NCI-H146 treated with DMSO at 0.1 percent for 48 hours (cell line): Measurements from ENCODE around the gene GRK6.
A peak's percentile ranks its signal among the peaks of the same experiment; 100 is the strongest.

Experiments used
- DNase-seq: peaks from one replicate; lab custom pipeline; 2025; ENCODE audit not compliant: unreplicated experiment; lab: John Stamatoyannopoulos, UW

GRK6 gene

DNA sequence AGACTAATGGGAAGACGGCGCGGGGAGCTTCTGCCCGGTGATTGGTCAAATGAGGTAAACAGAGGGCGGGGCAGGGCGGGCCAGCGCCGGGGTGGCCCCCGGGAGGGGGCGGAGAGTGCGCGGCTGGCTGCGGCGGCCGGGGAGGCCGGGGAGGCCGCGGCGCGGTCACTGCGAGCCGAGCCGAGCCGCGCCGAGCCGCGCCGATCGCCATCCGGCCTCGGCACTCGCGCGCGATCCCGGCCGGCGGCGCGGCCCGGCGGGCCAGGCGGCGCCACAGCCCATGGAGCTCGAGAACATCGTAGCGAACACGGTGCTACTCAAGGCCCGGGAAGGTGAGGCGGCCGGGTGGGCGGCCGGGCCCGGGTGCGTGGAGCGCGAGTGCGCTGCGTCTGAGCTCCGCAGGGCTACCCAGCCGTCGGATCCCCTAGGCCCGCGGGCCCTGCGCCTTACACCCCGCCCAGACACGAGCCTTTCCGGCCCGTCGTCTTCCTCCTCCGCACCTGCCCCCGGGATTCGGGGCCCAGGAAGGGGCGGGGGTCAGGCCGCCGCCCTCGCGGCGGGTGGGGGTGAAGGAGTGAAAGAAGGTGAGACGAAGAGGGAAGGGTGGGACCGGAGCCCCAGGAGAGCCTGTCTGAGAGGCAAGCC, at the start of gene GRK6:
Gene GRK6 (plus strand): TSS at position 111 of the 645 bp plus-strand sequence. CDS start 170 bp downstream, at position 281.
- DNase-seq: no peak

DNA sequence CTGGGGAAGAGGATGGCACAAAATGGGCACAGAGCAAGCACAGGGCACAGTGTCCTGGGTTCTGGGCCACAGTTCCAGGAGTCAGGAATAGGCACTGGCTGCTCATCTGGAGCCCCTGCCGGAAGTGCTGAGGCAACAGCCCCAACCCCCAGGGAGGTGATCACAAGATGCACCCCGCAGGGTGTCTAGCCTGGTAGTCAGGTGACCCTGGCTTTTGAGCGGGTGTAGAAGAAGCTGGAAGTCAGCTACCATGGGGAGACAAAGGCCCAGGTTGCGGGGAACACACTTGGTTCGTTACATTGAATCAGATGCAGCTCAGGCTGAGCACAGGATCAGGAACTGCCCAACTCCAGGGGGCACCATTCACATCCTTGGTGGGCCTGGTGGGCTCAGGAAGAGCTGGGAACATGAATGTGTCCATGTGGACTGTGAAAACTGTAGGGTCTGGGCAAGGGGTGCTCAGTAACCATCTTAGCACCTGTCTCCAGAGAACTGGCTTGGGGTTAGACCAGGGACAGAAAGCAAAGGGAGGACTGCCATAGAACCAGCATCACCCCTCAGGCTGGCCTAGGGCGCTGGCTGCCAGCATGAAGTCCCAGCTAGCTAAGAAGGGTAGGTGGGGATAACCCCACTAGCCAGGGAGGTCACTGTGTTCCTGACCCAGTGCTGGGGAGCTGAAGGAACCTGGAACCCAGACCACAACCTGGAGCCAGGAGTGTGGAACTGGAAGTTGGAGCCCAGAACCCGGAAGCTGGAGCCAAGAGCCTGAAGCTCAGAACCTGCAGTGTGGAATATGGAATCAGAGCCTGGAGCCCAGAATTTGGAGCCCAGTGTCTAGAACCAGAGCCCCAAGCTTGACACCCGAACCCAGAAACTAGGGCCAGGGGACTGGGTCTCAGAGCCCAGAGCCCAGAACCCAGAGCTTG, 48.4 kb upstream of the GRK6 start:
- no peak for DNase-seq

DNA sequence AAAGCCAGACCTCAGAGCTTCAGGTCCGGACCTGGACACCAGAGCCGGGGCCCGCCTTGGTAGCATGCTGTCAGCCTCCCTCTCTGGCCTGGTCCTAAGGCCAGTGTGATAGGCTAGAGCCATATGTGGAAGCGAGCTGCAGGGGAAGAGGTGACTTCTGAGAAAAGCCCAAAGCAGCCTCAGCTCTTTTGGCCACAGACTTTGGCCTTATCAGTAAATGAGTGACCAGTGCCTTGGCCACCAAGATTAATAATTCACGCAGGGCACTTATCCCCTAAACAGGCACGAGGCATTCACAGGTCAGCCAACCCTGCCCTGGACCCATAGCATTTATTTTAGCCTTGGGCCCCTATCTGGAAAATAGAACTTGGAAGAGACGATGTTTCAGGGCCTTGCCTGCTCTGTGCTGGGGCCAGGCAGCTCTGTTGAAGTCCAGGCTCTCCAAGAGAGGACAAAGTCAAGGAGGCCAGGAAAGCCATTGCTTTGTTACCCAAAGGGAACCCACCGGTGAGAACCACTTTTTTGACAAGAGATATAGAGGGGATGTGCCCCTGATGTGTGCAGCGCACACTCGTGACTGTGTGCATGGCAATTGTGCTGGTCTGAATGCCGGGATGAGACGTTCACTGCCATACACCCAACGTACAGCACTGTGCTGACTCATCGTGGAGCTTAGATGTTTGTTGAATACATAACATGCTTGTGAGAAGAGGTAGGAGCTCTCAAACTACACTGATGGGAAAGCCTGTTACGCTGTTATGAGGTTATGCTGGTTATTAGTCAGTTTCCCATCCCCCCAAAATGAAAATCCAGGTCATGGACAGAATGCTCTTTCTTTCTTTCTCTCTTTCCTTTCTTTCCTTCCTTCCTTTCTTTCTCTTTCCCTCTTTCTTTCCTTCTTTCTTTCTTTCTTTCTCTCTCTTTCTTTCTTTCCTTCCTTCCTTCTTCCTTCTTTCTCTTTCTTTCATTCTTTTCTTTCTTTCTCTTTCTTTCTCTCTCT, 47.3 kb upstream of the GRK6 start:
- no peak for DNase-seq

DNA sequence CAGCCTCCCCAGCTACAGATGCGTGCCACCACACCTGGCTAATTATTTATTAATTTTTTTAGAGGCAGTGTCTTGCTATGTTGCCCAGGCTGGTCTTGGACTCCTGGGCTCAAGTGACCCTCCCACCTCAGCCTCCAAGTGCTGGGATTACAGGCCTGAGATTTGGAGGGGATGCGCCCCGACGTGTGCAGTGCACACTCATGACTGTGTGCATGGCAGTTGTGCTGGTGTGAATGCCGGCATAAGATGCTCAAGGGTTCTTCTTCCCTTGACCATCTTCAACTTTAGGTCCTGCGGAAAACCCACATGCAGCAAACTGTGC, 45.7 kb upstream of the GRK6 start:
- DNase-seq: no peak

DNA sequence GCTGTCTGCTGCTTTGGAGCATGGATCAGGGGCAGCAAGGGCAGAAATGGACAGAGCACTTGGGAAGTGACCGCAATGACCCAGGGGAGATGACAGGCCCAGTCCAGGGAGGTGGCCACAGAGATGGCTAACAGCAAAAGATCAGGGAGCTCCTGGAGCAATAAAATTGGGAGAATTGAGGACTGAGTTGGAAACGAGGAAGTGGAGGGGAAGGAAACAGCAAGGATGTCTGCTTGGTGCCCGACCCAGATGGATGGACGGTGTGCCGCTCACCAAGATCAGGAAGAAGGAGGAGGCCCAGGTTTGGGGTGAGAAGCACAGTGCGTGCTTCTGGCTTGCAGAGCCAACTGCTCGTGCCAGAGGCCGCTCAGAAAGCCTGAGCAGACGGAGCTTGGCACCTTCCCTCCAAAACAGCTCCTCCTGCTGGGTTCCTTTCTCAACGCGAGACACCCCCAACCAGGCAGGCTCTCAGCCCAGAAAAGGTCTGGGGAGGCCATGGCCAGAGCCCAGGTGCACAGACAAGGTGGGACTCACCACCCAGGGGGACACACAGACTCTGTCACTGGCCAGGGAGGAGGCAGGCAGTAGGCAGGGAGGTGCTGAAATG, 44.0 kb upstream of the GRK6 start:
- DNase-seq: no peak

DNA sequence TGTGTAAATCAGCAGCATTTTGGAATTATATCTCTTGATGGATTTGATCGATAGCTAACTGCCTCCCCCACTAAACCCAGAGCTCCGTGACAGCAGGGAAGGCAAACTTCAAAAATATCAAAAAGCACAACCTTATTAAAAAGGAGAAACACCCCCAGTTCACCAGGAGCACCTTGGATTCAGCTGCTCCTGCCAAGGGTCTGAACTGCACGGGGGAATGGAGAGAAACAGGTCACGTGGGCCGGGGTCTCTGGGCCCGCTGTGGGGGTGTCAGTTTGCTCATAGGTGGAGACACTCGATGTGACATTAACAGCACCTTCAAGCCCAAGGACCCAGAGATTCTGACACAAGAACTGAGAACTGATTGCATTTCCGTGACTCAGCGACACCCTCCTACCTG, 43.3 kb upstream of the GRK6 start:
- DNase-seq: no peak

DNA sequence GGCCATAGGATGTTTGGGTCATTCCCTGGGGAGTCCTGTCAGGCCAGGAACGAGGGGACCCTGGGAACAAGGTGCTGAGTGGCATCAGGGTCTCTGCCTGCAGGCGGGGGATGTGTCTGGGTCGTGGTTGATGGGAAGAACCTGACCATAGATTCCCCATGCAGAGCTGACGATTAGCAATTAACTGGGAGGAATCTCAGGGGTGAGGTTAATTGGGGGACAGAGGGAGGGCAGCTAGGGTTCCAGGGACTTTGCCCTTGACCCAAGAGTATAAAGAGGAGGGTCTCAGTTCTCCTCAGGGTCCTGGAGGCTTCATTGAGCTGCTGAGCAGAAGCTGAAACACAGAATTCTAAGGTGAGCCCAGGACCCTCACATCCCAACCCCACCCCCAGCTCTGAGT, 42.3 kb upstream of the GRK6 start, which contains the start of gene SLC34A1:
Gene SLC34A1 (plus strand): TSS at position 301 of the 400 bp plus-strand sequence. CDS start 1,308 bp downstream, outside the sequence.
- no peak for DNase-seq

DNA sequence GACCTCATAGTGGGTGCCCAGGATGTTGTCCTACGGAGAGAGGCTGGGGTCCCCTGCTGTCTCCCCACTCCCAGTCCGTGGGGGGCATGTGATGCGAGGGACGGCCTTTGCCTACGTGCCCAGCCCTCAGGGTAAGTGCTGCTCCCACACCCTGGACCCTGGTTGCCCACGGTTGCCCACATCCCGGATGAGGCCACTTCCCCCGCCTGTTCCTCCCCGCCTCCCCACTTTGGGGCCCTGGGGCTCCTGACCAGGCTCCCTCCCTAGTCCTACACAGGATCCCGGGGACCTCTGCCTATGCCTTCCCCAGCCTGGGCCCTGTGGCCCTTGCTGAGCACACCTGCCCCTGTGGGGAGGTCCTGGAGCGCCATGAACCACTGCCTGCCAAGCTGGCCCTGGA, 40.8 kb upstream of the GRK6 start:
- no peak for DNase-seq

DNA sequence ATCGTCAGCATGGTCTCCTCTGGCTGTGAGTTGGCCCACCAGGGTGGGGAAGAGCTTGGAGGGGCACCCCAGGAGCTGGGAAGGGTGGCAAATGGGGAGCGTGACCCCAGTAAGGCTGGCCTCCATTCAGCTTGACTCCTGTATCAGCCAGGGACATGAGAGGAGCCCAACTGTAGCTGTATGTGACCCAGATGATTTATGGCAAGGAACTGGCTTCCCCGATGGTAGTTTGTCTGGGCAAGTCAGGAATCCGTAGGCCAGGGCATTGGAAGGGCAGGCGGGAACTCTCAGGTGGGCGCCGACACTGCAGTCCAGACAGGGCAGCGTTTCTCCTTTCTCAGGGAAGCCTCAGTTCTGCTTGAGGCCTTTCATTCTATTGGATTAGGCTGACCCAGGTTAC, 39.9 kb upstream of the GRK6 start:
- no peak for DNase-seq

DNA sequence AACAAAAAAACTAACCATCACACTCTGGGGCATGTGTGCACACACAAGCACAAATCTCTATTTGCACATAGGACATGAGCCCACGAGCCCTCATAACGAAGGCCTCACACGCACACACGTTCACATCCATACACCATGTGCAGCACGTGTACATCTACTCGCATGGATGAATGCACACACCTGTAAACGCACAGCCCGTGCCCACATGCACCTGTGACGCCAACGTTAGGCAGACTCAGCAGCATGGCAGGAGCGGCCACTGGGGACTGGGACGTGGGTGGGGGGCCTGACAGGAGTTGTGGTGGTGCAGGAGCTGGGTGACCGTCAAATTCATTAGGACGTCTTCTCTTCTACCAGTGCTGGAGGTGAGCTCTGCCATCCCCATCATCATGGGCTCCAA, 39.1 kb upstream of the GRK6 start:
- no peak for DNase-seq

DNA sequence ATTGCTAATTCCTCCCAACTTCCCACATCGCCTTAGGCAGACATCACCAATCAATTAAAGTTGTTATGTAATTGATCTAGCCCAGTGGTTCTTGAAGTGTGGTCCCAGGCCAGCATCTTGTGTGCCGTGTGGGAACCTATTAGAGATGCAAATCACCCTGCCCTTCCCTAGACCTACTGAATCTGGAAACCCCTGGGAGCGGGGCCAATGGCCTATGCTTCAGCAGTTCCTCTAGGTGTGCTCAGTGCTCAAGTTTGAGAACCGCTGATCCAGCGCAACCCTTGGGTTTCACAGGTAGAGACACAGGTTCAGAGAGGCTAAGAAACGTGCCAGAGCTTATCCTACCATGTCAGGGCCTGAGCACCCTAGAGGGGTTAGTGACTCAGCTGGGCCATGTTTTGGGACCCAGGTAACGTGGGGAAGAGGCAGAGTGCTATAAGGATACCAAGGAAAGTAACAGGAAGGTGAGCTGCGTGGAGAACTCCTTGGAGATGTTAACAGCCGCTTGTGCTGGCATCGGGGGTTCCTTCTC, 37.9 kb upstream of the GRK6 start:
- no peak for DNase-seq

DNA sequence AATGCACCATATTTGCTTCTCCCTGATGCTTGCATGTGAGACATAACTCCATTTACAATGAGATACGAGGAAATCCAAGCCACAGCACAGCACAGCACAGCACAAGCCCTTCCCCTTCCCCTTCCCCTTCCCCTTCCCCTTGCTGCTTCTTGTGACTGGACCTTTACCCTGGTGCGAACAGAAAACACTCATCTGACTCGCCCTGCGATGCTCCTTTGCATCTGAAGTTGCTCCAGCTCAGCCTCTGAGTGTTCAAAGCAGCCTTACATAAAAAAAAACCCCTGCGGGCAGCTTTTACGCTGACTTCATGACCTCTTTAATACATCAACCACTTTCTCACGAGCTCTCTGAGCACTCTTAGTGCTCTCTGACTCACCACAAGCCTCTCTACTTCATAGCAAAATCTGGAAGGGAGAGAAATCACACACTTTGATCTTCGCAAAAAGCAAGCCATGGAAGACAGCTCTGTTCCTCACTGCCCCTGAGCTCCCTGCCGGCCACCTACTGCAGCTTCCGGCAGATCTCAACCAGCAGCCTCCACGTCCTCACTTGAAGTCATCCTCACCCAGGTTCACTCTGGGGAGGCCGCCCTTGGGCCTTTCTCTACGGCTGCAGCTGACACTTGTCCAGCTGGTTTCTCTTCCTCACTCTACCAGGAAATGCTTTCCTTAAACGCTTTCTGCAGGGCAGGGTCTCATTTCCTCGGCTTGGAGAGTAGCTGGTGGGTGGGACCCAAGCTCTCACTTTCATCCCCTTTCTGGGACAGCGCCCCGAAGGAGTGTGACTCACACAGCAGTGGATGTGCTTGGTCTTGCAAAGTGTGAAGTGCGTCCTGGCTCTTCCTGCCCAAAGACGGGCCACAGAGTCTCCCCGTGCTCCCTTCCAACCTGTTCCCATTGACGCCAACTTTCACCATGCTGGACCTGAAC, 37.0 kb upstream of the GRK6 start:
- DNase-seq: no peak

DNA sequence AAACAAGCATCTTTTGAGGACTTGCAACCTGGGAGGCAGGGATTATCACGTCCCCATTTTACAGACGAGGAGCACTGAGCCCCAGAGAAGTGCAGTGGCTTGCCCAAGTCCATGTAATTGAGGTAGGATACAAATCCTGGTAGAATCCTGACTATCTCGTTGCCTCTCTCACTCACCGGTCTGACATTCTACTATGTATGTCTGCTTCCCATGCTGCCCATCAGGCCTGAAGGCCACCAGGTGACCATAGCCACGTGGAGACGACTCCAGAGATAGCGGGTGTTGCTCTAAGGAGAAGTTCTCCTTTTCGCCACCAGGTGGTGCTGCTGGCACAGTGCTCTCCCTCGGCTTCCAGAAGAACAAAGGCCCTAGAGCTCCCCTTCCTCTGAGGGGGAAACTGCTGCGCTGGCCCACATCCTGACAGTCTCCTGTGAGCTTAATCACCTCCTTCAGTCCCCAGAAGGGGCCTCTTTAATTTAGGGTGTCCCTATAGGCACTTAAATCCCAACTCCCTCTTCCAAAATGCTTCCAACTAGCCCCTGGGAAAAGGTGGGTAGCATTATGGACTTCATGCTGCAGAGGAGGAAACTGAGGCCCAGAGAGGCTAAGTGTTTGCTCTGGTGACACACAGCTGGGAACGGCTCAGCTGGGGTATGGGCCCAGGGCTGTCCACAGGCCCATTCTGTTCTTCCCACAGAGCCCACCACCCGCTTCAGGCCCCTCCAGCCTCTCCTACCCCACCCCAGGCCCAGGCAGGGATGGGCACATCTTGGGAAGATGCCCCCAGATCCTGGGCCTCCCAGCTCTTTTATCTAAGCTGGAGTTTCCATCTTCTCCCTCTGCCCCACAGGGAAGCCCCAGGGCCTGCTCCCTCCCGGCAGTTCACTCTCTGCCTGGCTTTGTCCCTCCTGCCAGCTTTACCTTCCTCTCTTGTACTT, 35.8 kb upstream of the GRK6 start:
- DNase-seq: peak; percentile 48

DNA sequence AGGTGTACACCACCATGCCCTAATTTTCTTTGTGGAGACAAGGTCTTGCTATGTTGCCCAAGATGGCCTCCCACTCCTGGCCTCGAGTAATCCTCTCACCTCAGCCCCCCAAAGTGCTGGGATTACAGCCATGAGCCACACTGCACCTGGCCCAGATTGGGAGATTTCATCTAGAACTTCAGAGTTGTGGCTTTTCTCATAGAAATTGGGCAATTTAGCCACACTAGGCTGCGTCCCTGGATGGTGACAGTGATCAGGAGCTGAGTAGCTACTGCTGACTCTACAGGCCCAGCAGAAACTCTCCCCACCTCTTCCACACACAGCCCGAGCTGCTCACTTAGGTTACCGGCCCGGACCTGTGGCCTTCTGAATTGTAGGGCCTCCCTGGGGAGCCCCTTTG, 33.7 kb upstream of the GRK6 start:
- no peak for DNase-seq

DNA sequence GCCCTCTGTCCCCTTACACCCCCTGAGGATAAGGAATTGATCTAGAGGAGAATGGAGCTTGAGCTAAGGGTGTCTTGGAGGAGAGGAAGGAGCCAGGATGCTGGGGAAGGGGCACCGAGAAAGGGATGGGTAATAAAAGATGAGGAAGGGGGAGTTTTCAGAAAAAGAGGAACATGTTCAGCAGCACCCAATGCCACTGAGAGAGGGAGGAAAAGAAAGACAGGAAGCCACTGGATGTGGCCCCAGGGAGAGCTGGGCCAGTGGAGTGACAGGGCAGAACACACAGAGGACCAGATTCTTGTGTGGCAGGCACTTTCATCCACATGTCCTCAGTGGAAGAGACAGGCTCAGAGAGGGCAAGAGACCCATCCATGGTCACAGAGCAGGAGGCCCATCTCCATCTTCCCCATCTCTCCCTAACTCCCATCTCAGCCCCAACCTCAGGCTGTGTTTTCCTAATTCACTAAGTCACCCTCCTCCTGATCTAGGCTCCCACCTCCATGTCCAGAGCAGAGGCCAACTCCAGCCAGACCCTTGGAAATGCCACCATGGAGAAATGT, 33.2 kb upstream of the GRK6 start:
- no peak for DNase-seq

DNA sequence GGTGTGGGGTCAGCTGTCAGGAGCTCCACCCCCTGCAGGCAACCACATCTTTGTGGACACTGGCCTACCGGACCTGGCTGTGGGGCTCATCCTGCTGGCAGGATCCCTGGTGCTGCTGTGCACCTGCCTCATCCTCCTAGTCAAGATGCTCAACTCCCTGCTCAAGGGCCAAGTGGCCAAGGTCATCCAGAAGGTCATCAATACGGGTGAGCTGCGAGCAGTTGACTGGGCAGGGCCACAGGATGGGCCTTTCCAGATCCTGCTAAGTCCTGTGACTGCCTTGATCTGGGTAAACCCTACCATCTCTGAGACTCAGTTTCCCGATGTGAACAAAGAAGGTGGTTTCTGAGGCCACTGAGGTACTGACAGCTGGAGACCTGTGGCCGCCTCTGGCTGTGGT, 32.5 kb upstream of the GRK6 start:
- no peak for DNase-seq

DNA sequence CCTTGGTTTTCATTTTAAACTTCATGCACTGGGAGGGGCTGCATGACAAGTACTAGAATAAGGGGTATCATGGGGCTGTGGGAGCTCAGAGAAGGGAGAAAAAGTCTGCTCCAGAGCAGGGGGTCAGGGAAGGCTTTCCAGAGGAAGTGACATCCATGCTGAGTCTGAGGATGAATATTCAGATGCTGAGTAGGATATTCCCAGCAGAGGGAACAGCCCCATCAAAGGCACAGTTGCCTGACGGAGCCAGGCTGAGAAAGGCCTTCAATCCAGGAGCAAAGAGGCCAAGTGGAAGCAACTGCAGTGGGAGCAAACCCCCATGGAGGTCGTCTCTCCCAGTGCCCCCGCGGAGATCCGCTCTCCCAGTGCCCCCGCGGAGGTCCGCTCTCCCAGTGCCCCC, 30.4 kb upstream of the GRK6 start:
- DNase-seq: no peak

DNA sequence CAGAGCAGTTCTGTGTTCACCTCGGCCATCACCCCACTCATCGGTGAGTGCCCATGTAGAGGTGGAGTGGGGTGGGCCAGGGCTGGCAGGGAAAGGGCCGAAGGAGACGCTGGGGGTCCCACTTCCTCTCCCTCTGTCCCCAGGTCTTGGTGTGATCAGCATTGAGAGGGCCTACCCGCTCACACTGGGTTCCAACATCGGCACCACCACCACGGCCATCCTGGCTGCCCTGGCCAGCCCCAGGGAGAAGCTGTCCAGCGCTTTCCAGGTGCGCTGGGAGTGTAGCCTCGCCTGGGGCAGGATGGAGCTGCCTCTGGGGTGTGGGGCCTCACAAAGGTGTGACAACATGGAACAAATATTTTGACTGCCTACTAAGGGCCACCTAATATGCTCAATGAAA, 29.7 kb upstream of the GRK6 start:
- DNase-seq: no peak
